ENCODE measurements around the gene GLIS2.

DNA sequence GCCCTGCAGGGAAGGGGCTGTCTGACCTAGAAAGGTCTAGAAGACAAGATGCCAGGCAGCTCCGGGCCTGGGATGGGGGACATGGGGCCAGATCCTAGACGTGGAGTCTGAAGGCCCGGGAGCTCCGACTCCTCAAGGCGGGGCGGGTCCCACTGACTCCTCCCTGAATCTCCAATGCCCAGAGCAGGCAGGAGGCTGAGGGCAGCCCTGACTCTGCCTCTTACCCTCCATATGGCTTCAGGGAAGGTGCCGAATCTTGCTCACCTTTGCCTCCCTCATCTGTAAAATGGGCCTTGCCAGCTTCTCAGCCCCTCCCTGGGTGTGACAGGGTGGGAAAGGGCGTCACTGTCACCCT is 70.6 kb downstream of the GLIS2 start:
- TF ChIP-seq, protein P1, sequence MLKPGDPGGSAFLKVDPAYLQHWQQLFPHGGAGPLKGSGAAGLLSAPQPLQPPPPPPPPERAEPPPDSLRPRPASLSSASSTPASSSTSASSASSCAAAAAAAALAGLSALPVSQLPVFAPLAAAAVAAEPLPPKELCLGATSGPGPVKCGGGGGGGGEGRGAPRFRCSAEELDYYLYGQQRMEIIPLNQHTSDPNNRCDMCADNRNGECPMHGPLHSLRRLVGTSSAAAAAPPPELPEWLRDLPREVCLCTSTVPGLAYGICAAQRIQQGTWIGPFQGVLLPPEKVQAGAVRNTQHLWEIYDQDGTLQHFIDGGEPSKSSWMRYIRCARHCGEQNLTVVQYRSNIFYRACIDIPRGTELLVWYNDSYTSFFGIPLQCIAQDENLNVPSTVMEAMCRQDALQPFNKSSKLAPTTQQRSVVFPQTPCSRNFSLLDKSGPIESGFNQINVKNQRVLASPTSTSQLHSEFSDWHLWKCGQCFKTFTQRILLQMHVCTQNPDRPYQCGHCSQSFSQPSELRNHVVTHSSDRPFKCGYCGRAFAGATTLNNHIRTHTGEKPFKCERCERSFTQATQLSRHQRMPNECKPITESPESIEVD (tag by site-specific recombination; IDR thresholded peaks at IDR 0.05): no peak
- TF ChIP-seq, protein P2, sequence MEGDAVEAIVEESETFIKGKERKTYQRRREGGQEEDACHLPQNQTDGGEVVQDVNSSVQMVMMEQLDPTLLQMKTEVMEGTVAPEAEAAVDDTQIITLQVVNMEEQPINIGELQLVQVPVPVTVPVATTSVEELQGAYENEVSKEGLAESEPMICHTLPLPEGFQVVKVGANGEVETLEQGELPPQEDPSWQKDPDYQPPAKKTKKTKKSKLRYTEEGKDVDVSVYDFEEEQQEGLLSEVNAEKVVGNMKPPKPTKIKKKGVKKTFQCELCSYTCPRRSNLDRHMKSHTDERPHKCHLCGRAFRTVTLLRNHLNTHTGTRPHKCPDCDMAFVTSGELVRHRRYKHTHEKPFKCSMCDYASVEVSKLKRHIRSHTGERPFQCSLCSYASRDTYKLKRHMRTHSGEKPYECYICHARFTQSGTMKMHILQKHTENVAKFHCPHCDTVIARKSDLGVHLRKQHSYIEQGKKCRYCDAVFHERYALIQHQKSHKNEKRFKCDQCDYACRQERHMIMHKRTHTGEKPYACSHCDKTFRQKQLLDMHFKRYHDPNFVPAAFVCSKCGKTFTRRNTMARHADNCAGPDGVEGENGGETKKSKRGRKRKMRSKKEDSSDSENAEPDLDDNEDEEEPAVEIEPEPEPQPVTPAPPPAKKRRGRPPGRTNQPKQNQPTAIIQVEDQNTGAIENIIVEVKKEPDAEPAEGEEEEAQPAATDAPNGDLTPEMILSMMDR (tag by site-specific recombination; IDR thresholded peaks at IDR 0.05): no peak
